WTC11 (cell line): ENCODE data around the gene BZW2. TPM values are rescaled to one million over a fixed set of nuclear protein-coding genes. Genes with fewer than 3 reads are reported as not detected.

ENCODE experiments used
- ATAC-seq: fragments of 200-7000 bp; cut with Tn5 transposase; 2 replicates; pipeline ENCODE4 v1.10.0; 2021; ENCODE audit warnings: mild to moderate bottlenecking, moderate library complexity
- CTCF ChIA-PET: fragments of 300-600 bp; sonication (Branson Sonifier 250); formaldehyde crosslinking; loops from one replicate; lab custom pipeline; 2021; ENCODE audit warnings: antibody characterized with exemption; lab: Charles Lee
- POLR2A ChIA-PET: fragments of 350-600 bp; sonication (Branson Sonifier 250); formaldehyde crosslinking; loops from one replicate; lab custom pipeline; 2021; ENCODE audit warnings: antibody characterized with exemption; lab: Charles Lee
- DNase-seq: peaks from one replicate; pipeline ENCODE4 v3.0.0; 2021; ENCODE audit warnings: low spot score
- H3K27ac Mint-ChIP-seq: 2 replicates; pipeline ENCODE4 v1.8.0; 2021; ENCODE audit warnings: mixed read lengths
- H3K27me3 Mint-ChIP-seq: 2 replicates; pipeline ENCODE4 v1.8.0; 2021; ENCODE audit warnings: low read depth, mild to moderate bottlenecking, moderate library complexity, mixed read lengths
- H3K36me3 Mint-ChIP-seq: 2 replicates; pipeline ENCODE4 v1.8.0; 2021; ENCODE audit warnings: mixed read lengths
- H3K4me1 Mint-ChIP-seq: 2 replicates; pipeline ENCODE4 v1.8.0; 2022; ENCODE audit warnings: mixed read lengths
- H3K4me3 Mint-ChIP-seq: 2 replicates; pipeline ENCODE4 v1.8.0; 2021; ENCODE audit warnings: mild to moderate bottlenecking, moderate library complexity, mixed read lengths
- H3K9me3 Mint-ChIP-seq: 2 replicates; pipeline ENCODE4 v1.8.0; 2021; ENCODE audit warnings: mixed read lengths
- ATF1 ChIP-seq: sonication (generic); formaldehyde crosslinking; IDR thresholded peaks from 2 replicates; pipeline ENCODE4 v1.8.1; 2023; ENCODE audit warnings: mild to moderate bottlenecking, moderate library complexity, missing genetic modification reagents
- CBFB ChIP-seq: sonication (generic); formaldehyde crosslinking; IDR thresholded peaks from 2 replicates; pipeline ENCODE4 v1.8.1; 2022; ENCODE audit warnings: mild to moderate bottlenecking, low read depth, missing genetic modification reagents
- CREM ChIP-seq: sonication (generic); formaldehyde crosslinking; IDR thresholded peaks from 2 replicates; pipeline ENCODE4 v1.8.1; 2022; ENCODE audit warnings: mild to moderate bottlenecking, missing genetic modification reagents, moderate library complexity
- EMX1 ChIP-seq: fragments of 250-450 bp; sonication (Bioruptor Pico); IDR thresholded peaks from 2 replicates; pipeline ENCODE4 v1.8.0; 2021; ENCODE audit warnings: mild to moderate bottlenecking
- JUN ChIP-seq: sonication (generic); formaldehyde crosslinking; IDR thresholded peaks from 2 replicates; pipeline ENCODE4 v1.8.0; 2023; ENCODE audit warnings: mild to moderate bottlenecking, missing genetic modification reagents
- MLX ChIP-seq: sonication (generic); formaldehyde crosslinking; IDR thresholded peaks from 2 replicates; pipeline ENCODE4 v1.8.1; 2023; ENCODE audit warnings: mild to moderate bottlenecking, missing genetic modification reagents, moderate library complexity
- NFYB ChIP-seq: sonication (generic); formaldehyde crosslinking; conservative IDR thresholded peaks from 2 replicates; pipeline ENCODE4 v1.8.0; 2022; ENCODE audit warnings: low read depth, missing genetic modification reagents
- NR1H2 ChIP-seq: sonication (generic); formaldehyde crosslinking; IDR thresholded peaks from 2 replicates; pipeline ENCODE4 v1.9.0; 2021; ENCODE audit warnings: mild to moderate bottlenecking, moderate library complexity, missing genetic modification reagents
- NR2C2 ChIP-seq: sonication (generic); formaldehyde crosslinking; IDR thresholded peaks from 2 replicates; pipeline ENCODE4 v1.8.0; 2022; ENCODE audit warnings: mild to moderate bottlenecking, missing genetic modification reagents
- NR3C1 ChIP-seq: sonication (generic); formaldehyde crosslinking; conservative IDR thresholded peaks from 2 replicates; pipeline ENCODE4 v1.8.1; 2023; ENCODE audit warnings: low read depth, mild to moderate bottlenecking, missing genetic modification reagents
- OVOL2 ChIP-seq: fragments of 250-450 bp; sonication (Bioruptor Pico); IDR thresholded peaks from 2 replicates; pipeline ENCODE4 v1.9.0; 2021; ENCODE audit warnings: mild to moderate bottlenecking, borderline replicate concordance
- ZNF219 ChIP-seq: sonication (generic); formaldehyde crosslinking; IDR thresholded peaks from 2 replicates; pipeline ENCODE4 v1.8.0; 2023; ENCODE audit warnings: missing genetic modification reagents, mild to moderate bottlenecking, borderline replicate concordance
- ZNF317 ChIP-seq: sonication (generic); formaldehyde crosslinking; IDR thresholded peaks from 2 replicates; pipeline ENCODE4 v1.8.1; 2023; ENCODE audit warnings: low read depth, mild to moderate bottlenecking, moderate library complexity, missing genetic modification reagents, borderline replicate concordance
- ZNF423 ChIP-seq: fragments of 250-450 bp; sonication (Bioruptor Pico); IDR thresholded peaks from 2 replicates; pipeline ENCODE4 v2.1.2; 2022; ENCODE audit warnings: mild to moderate bottlenecking, moderate library complexity
- ZNF512 ChIP-seq: sonication (generic); formaldehyde crosslinking; IDR thresholded peaks from 2 replicates; pipeline ENCODE4 v1.8.1; 2022; ENCODE audit warnings: missing genetic modification reagents, borderline replicate concordance
- total RNA-seq: library from RNA; stranded (reverse); gene quantifications from 3 replicates; pipeline ENCODE4 v1.2.3, GENCODE V29; 2021
- TF ChIP-seq, protein P1 (sequence below): fragments of 250-450 bp; sonication (Bioruptor Pico); IDR thresholded peaks from 2 replicates; pipeline ENCODE4 v2.1.2; 2022; ENCODE audit warnings: mild to moderate bottlenecking, moderate library complexity
- TF ChIP-seq, protein P2 (sequence below): sonication (generic); formaldehyde crosslinking; IDR thresholded peaks from 2 replicates; pipeline ENCODE4 v1.8.1; 2023; ENCODE audit warnings: mild to moderate bottlenecking, missing genetic modification reagents, borderline replicate concordance
- TF ChIP-seq, protein P3 (sequence below): sonication (generic); formaldehyde crosslinking; IDR thresholded peaks from 2 replicates; pipeline ENCODE4 v1.8.0; 2022; ENCODE audit warnings: mild to moderate bottlenecking, missing genetic modification reagents
- TF ChIP-seq, protein P4 (sequence below): fragments of 250-450 bp; sonication (Bioruptor Pico); conservative IDR thresholded peaks from 2 replicates; pipeline ENCODE4 v1.9.0; 2021; ENCODE audit warnings: mild to moderate bottlenecking

Gene BZW2
- total RNA-seq, 1 experiment from 2014 or later = 105 TPM

- Mint-ChIP-seq H3K27ac (no peak overlapping the region), H3K4me1 (no peaks in the 10 kb centered on the region), H3K4me3 (no peak overlapping the region), H3K9me3 (no peaks in the 10 kb centered on the region), H3K36me3 (peaks cover 3% of the 10 kb centered on the region; the same call in 1 of the 2 replicates), H3K27me3 (no peaks in the 10 kb centered on the region)
- no peak for ATAC-seq
- ChIA-PET POLR2A (no interaction called here), CTCF (no interaction called here)
- DNase-seq = no peak
- TF ChIP-seq NR1H2 (CRISPR knock-in tag) (no peak), EMX1 (CRISPR knock-in tag) (no peak), JUN (CRISPR knock-in tag) (no peak), NR2C2 (CRISPR knock-in tag) (no peak), ZNF423 (no peak), ATF1 (no peak), CBFB (CRISPR knock-in tag) (no peak), NR3C1 (CRISPR knock-in tag) (no peak), CREM (no peak), ZNF317 (CRISPR knock-in tag) (no peak), ZNF219 (no peak), ZNF512 (CRISPR knock-in tag) (no peak), NFYB (CRISPR knock-in tag) (no peak), OVOL2 (CRISPR knock-in tag) (no peak), MLX (CRISPR knock-in tag) (no peak)
- TF ChIP-seq, protein P1, sequence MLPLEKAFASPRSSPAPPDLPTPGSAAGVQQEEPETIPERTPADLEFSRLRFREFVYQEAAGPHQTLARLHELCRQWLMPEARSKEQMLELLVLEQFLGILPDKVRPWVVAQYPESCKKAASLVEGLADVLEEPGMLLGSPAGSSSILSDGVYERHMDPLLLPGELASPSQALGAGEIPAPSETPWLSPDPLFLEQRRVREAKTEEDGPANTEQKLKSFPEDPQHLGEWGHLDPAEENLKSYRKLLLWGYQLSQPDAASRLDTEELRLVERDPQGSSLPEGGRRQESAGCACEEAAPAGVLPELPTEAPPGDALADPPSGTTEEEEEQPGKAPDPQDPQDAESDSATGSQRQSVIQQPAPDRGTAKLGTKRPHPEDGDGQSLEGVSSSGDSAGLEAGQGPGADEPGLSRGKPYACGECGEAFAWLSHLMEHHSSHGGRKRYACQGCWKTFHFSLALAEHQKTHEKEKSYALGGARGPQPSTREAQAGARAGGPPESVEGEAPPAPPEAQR (CRISPR knock-in tag) = no peak
- TF ChIP-seq, protein P2, sequence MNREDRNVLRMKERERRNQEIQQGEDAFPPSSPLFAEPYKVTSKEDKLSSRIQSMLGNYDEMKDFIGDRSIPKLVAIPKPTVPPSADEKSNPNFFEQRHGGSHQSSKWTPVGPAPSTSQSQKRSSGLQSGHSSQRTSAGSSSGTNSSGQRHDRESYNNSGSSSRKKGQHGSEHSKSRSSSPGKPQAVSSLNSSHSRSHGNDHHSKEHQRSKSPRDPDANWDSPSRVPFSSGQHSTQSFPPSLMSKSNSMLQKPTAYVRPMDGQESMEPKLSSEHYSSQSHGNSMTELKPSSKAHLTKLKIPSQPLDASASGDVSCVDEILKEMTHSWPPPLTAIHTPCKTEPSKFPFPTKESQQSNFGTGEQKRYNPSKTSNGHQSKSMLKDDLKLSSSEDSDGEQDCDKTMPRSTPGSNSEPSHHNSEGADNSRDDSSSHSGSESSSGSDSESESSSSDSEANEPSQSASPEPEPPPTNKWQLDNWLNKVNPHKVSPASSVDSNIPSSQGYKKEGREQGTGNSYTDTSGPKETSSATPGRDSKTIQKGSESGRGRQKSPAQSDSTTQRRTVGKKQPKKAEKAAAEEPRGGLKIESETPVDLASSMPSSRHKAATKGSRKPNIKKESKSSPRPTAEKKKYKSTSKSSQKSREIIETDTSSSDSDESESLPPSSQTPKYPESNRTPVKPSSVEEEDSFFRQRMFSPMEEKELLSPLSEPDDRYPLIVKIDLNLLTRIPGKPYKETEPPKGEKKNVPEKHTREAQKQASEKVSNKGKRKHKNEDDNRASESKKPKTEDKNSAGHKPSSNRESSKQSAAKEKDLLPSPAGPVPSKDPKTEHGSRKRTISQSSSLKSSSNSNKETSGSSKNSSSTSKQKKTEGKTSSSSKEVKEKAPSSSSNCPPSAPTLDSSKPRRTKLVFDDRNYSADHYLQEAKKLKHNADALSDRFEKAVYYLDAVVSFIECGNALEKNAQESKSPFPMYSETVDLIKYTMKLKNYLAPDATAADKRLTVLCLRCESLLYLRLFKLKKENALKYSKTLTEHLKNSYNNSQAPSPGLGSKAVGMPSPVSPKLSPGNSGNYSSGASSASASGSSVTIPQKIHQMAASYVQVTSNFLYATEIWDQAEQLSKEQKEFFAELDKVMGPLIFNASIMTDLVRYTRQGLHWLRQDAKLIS (CRISPR knock-in tag) = no peak
- TF ChIP-seq, protein P3, sequence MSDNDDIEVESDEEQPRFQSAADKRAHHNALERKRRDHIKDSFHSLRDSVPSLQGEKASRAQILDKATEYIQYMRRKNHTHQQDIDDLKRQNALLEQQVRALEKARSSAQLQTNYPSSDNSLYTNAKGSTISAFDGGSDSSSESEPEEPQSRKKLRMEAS = no peak
- TF ChIP-seq, protein P4, sequence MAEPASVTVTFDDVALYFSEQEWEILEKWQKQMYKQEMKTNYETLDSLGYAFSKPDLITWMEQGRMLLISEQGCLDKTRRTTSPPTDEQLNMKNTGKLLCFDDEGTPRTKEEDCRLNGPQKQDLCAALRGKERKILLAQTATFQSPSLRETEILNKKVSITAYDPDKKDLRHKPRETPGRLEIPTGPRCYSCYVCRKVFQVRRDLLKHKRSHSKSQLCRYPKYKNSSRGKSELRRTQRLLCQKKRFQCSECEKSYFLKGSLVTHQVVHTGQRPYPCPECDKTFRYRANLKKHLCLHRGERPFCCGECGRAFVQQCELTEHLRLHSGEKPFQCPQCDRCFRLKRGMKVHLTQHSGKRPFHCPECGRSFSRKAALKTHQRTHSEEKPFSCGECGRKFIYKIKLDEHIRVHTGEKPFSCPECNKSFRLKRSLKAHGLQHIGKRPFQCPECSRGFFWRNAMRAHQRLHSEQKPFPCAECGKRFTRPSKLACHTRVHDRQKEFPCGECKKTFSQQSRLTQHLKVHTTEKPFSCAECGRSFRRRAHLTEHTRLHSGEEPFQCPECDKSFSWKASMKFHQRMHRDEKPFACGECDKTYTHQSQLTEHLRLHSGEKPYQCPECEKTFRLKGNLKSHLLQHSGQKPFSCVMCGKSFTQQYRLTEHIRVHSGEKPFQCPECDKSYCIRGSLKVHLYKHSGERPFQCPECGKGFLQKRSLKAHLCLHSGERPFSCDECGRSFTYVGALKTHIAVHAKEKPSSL (CRISPR knock-in tag) = no peak
Observed at GRCh38 chr7:16609842-16610450, 36.0 kb upstream of the BZW2 start.
